HepG2 (cell line): ENCODE data around the gene DPY19L1. TPM values are rescaled to one million over a fixed set of nuclear protein-coding genes. Genes with fewer than 3 reads are reported as not detected.

Experiments
- ADNP ChIP-seq: sonication (generic); formaldehyde crosslinking; IDR thresholded peaks from 2 replicates; pipeline ENCODE4 v1.4.0; 2020; ENCODE audit warnings: missing genetic modification reagents
- AFF4 ChIP-seq: sonication (generic); formaldehyde crosslinking; IDR thresholded peaks from 2 replicates; pipeline ENCODE4 v1.4.0; 2020; ENCODE audit warnings: missing genetic modification reagents
- FOSL2 ChIP-seq: sonication (generic); formaldehyde crosslinking; IDR thresholded peaks from 2 replicates; pipeline ENCODE4 v1.4.0; 2020; ENCODE audit warnings: missing genetic modification reagents
- PHF8 ChIP-seq: sonication (generic); formaldehyde crosslinking; IDR thresholded peaks from 2 replicates; pipeline ENCODE4 v1.5.0; 2020; ENCODE audit warnings: missing genetic modification reagents
- ZNF3 ChIP-seq: IDR thresholded peaks from 2 replicates; pipeline ENCODE4 v1.7.0; 2017; ENCODE audit warnings: inconsistent platforms
- ZNF644 ChIP-seq: IDR thresholded peaks from 2 replicates; pipeline ENCODE4 v1.6.1; 2016; ENCODE audit warnings: low read depth
- ZNF777 ChIP-seq: sonication (generic); formaldehyde crosslinking; IDR thresholded peaks from 2 replicates; pipeline ENCODE4 v1.4.0; 2020; ENCODE audit warnings: missing genetic modification reagents
- polyA plus RNA-seq, 8 experiments: library from polyadenylated mRNA; depleted of rRNA in 3 of 8; stranded (reverse) in 7 of 8; unstranded in 1 of 8; fragments of >200 nt; fragmentation: Illumina TruSeq in 4 of 8; extraction: Trizol in 4 of 8; gene quantifications; 2 replicates each; pipeline versions ENCODE4 v1.2.1 to v1.2.3, GENCODE V29; 2011 to 2016; ENCODE audit warnings: low read depth in 4 of 8, missing spikeins in 1 of 8, mixed read lengths in 1 of 8; ENCODE audit not compliant: insufficient read depth in 1 of 8
- total RNA-seq, 5 experiments: library from RNA; depleted of rRNA; stranded (reverse); fragments of >200 nt; fragmentation: Illumina TruSeq; extraction: Trizol; gene quantifications; 2 replicates each; pipeline ENCODE4 v1.2.3, GENCODE V29; 2016; ENCODE audit warnings: low read depth in 1 of 5
- TF ChIP-seq, protein P1 (sequence below): sonication (generic); formaldehyde crosslinking; IDR thresholded peaks from 2 replicates; pipeline ENCODE4 v1.4.0; 2020; ENCODE audit warnings: missing genetic modification reagents

Gene DPY19L1
- total and polyA plus RNA-seq, 2 of the 13 experiments (the other 11 are each of a cell fraction or from before 2014, with no cell fraction given): 18.9 to 32.6 TPM

DNA sequence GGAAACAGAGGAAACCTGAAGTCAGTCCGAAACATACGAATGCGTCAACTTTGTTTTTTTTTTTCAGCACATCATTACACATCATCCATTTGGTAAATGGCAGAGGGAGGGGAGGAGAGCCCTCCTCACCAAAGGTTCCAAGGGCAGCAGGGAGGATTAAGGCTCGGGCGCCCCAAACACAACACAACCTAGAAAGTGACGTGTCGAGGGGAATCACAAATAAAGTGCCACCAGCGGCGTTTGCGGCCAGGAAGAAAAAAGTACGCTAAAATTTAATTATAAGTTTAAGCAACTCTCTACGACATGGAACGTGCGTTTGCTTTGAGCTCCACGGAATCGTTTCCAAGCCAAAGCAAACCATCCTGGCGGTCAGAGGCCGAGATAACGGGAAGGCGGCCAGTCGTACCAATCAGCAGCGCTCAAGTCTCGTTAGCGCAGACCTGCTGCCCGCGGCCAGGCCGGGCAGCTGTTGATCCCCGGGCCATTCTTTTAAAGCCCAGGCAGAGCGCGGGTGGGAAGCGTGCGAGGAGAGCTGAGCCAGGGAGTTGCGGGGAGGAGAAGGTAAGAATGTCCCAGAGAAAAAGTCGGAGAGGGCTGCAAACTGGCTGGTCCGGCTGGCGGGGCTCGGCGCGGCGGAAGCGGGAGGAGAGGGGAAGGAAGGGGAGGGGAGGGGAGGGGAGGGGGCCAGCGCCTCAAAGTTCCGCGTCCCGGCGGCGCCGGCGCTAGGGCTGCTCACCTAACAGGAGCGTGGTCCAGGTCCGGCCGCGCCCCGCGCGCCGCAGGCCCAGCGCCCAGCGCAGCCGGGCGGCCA, 719 bp downstream of the DPY19L1 start (continued):
- TF ChIP-seq, protein P1, sequence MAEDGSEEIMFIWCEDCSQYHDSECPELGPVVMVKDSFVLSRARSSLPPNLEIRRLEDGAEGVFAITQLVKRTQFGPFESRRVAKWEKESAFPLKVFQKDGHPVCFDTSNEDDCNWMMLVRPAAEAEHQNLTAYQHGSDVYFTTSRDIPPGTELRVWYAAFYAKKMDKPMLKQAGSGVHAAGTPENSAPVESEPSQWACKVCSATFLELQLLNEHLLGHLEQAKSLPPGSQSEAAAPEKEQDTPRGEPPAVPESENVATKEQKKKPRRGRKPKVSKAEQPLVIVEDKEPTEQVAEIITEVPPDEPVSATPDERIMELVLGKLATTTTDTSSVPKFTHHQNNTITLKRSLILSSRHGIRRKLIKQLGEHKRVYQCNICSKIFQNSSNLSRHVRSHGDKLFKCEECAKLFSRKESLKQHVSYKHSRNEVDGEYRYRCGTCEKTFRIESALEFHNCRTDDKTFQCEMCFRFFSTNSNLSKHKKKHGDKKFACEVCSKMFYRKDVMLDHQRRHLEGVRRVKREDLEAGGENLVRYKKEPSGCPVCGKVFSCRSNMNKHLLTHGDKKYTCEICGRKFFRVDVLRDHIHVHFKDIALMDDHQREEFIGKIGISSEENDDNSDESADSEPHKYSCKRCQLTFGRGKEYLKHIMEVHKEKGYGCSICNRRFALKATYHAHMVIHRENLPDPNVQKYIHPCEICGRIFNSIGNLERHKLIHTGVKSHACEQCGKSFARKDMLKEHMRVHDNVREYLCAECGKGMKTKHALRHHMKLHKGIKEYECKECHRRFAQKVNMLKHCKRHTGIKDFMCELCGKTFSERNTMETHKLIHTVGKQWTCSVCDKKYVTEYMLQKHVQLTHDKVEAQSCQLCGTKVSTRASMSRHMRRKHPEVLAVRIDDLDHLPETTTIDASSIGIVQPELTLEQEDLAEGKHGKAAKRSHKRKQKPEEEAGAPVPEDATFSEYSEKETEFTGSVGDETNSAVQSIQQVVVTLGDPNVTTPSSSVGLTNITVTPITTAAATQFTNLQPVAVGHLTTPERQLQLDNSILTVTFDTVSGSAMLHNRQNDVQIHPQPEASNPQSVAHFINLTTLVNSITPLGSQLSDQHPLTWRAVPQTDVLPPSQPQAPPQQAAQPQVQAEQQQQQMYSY (CRISPR knock-in tag): no peak
- TF ChIP-seq PHF8: peak; percentile 22; the same call in 1 of the 2 replicates
- no peak for TF ChIP-seq ZNF644 (CRISPR knock-in tag)
- no peak for TF ChIP-seq ADNP (CRISPR knock-in tag)
- no peak for TF ChIP-seq AFF4 (CRISPR knock-in tag)
- no peak for TF ChIP-seq ZNF3 (CRISPR knock-in tag)
- TF ChIP-seq ZNF777 (CRISPR knock-in tag): no peak
- no peak for TF ChIP-seq FOSL2 (CRISPR knock-in tag)
